Activated CD4-positive, alpha-beta T cell treated with anti-CD3 and anti-CD28 coated beads, Interleukin-10, Interleukin-2, amounts not matched to agents 100 ng/mL and 50 ng/mL, durations not matched to agents 16 hours and 8 hours (primary cell): ENCODE measurements around the gene NFKB1.
"Not testable (repeated sequence)": the region's sequence is repeated elsewhere in the genome, so short reads cannot be mapped to it uniquely, and the experiment has no call there.

Experiments
- DNase-seq: peaks from one replicate; pipeline ENCODE4 v3.0.0-alpha.2; 2020

NFKB1 gene

DNA sequence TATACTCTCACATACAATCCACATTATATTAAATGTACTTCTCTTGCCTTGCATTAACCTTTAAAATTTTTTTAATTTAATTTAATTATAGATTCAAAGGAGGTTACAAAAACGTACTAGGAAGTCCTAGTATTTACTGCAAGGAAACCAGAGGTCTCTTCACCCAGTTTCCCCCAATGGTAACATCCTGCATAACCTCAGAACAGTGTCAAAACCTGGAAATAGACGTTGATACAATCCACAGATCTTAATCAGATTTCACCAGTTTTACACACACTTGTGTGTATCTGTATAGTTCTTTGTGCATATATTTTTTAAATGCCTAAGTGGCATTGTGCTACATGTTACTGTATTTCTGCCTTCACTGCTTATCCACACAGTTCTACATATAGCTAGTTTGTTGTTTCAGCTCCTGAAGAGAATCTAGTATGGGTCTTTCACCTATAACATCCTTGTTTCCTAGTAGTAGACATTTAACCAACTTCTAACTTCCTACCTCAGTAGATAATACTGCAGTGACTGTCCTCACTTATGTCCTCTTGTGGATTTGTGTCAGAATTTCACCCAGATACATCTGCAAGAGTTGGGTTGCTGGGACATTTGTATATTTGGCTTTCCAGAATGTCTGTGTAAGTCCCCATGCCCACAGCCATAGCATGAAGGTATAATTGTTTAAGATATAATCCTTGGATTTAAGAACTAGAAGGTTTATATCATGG lies 103.2 kb downstream of the NFKB1 start:
- no peak for DNase-seq

DNA sequence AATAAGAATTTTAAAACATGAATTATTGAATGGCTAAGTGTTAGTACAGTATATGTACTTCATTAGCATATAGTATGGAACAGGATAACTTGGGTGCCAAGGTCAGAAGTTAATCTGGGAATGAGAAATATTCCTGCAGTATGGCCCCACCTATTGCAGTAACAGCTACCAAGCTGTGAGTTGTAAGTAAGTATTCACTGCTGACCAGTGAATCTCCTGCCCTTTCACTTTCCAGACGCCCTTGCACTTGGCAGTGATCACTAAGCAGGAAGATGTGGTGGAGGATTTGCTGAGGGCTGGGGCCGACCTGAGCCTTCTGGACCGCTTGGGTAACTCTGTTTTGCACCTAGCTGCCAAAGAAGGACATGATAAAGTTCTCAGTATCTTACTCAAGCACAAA lies 105.1 kb downstream of the NFKB1 start:
- DNase-seq = no peak

DNA sequence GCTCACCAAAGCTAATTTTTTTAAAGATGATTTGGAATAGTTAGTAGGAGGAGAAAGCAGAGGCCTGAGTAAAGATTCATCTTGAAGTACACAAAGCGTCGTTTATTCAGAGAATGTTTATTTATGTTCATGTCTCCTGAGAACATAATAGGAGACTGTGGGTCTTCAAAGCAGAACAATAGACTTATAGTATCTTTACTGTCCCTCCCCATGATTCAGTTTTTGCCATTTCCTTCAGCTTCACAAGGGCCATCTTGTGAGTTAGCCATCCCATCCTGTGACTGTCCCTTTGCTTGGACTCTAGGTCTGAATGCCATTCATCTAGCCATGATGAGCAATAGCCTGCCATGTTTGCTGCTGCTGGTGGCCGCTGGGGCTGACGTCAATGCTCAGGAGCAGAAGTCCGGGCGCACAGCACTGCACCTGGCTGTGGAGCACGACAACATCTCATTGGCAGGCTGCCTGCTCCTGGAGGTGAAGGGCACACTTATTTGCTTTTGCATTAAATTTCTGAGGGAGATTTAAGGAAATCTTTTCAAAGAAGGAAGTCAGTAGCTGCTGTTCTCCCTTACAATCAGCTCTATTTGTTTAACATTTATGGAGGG lies 105.8 kb downstream of the NFKB1 start:
- DNase-seq = no peak

DNA sequence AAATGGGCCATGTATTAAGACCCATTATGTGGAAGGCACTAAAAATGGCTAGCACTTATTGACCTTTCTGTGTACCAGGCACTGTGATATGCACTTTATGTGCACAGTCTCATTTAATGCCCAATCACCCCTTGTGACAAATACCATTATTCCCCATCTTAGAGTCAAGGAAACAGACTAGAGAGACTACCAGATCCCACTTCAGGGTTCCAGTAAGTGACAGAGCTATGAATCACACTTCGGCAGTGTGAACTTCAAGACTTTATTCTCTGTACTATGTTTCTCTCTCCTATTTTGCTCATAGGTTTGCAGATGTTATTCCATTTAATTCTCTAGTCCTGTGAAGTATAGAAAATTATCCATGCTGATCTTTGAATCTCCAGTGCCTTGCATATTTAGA lies 107.0 kb downstream of the NFKB1 start:
- no peak for DNase-seq

DNA sequence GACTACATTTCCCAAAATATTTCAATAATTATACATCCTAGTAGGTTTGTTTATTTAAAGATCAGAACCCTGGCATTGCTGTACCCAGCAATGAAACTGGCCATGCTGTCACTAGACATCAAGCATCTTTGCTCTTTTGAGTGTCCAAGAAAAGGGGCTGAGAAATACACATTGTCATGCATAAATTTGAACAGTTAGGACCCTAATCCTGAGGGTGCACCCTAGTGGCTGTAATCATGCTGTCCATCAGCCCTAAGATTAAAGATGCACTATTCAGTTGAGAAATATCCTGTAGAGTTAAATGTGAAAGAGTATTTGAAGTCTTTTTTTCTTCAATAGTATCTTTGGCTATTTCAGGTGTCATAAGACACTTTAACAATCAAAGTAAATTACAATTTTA lies 108.8 kb downstream of the NFKB1 start:
- no peak for DNase-seq

DNA sequence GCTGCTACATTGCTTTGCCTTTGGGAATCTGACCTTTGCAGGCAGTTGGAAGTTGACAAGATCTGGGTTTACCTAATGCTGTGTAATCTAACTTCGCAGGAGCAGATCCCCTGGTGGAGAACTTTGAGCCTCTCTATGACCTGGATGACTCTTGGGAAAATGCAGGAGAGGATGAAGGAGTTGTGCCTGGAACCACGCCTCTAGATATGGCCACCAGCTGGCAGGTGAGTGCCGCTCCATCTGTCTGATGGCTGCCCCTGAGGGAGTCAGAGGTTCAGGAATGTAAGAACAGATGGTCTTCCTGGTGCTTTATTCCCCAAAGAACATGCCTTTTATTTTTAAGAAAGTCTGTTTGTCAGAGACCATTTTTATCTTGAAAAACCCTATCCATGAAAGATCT lies 109.3 kb downstream of the NFKB1 start:
- DNase-seq = no peak

DNA sequence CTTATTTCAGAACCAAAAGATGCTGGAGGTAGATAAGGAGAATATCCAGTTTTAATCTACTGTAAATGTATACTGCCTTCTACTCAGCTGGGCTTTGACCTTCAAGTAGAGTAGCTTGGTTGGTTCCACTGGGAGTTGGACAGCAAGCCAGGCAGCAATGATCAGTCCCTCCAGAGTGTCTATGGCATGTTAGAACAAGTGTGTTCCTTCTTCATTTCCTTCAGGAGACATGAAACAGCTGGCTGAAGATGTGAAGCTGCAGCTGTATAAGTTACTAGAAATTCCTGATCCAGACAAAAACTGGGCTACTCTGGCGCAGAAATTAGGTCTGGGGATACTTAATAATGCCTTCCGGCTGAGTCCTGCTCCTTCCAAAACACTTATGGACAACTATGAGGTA lies 111.1 kb downstream of the NFKB1 start:
- no peak for DNase-seq

DNA sequence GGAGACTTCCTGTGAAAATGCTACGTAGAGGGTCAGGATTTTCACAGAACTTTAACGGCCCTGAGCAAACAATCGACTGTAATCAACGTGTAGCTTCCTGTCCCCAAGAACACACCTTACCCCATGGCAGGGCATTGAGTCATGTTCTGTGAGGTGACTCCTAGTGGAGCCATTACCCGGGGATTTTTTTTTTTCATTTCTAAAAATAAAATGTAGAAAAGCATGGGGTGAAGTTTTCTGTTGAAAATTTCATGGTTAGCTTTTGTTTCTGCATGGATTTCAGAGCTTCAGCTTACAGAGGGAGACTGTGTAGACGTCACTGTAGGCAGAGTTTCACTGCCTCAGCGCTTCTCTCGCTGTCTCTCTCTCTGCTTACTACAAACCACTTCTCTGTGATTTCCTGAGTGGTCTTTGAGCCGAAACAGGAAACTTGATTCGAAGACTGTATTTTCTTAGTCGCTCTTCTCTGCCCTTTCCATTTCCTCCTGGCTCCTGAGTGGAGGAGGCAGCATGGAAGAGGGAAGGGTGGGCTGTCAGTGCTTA lies 111.7 kb downstream of the NFKB1 start:
- DNase-seq = peak; percentile 63

DNA sequence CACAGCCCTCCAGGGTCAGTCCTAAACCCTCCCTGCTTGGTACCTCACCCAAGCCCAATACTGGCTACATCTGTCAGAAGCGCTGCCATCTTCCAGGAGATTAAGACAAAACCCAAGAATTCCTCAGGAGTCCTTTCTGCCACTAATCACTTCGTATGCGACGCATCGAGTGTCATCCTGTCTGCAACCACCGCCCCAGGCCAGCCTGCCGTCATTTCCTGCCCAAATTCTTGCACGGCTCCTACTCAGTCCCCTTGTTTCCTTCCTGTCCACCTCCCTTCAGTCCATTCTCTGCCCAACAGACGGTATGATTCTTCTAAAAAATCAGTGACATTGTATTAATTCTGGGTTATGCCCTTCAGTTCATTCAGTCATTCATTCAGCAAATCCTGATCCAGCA lies 113.6 kb downstream of the NFKB1 start:
- DNase-seq = peak; percentile 35

DNA sequence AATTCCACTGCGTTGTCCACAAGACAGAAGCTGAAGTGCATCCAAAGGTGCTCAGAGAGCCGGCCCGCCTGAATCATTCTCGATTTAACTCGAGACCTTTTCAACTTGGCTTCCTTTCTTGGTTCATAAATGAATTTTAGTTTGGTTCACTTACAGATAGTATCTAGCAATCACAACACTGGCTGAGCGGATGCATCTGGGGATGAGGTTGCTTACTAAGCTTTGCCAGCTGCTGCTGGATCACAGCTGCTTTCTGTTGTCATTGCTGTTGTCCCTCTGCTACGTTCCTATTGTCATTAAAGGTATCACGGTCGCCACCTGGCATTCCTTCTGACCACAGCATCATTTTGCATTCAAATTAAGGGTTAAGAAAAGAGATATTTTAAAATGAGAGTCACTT lies 115.5 kb downstream of the NFKB1 start:
- DNase-seq = peak; percentile 41

DNA sequence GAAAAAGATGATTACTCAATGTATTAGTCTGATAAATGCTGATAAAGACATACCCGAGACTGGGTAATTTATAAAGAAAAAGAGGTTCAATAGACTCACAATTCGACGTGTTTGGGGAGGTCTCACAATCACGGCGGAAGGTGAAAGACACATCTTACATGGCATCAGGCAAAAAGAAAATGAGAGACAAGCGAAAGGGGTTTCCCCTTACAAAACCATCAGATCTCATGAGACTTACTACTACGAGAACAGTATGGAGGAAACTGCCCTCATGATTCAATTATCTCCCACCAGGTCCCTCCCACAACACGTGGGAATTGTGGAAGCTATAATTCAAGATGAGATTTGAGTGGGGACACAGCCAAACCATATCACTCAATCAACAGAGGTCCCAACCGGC lies 117.9 kb downstream of the NFKB1 start:
- DNase-seq = not testable (repeated sequence)

DNA sequence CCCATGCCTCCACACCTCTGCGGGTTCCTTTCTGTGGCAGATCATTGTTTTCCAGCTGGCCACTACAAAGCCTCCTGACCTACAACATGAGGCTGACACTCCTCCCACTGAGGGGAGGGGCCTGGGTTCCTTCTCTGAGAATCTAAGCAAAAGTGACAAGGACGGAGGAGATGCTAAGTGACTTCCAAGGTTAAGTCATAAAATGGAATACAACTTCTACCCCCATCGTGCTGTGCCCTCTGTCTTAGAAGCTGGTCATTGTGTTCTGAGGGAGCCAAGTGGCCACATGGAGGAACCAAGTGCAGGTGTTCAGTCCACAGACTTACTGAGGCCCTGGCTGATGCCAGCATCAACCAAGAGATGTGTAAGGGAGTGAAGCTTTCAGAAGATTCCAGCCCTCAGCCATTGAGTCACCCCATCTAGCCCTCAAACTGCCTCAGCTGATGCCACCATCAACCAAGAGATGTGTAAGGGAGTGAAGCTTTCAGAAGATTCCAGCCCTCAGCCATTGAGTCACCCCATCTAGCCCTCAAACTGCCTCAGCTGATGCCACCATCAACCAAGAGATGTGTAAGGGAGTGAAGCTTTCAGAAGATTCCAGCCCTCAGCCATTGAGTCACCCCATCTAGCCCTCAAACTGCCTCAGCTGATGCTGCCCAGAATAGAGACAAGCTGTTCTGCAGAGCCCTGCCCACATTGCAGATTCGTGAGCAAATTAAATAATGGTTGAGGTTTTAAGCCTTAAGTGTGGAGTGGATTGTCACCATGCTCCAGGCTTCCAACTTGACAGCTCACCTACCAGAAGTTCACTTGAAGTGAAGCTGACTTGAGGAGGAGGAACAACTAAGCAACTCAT lies 118.8 kb downstream of the NFKB1 start:
- DNase-seq = not testable (repeated sequence)

DNA sequence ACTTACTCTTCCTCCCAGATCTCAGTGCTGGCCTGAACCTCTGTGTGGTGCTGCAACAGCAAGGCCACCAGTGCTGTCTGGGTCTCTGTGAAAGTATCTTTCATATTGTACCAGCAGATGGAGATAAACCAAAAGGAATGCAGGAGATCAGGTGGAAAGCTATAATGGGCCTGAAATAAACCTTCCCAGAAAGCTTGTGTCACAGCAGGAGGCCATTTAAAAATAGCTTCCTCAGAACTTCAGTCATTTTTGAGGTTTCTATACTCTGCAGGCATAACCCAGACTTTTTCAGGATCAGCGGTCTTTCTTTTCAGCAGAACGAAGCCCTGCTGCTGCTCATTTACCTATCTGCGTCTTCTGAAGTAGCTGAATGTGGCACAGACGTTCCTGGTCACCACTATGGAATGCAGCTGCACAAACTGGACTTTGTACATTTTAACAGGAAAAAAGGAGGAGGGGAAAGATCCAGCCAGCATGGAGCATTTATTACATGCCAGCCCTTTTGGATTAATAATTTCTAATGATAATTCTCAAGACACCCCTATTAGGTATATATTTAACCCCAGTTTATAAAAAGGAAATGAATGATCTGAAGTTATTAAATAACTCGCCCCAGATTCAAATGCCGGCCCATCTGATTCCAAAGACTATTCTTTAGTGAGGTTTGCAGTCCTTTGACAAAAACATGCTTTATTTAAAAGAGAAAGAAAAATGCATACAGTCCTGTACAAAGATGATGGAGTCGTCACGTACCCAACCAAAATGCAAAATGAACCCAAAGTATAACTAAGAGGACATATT lies 119.7 kb downstream of the NFKB1 start:
- DNase-seq = peak; percentile 28

DNA sequence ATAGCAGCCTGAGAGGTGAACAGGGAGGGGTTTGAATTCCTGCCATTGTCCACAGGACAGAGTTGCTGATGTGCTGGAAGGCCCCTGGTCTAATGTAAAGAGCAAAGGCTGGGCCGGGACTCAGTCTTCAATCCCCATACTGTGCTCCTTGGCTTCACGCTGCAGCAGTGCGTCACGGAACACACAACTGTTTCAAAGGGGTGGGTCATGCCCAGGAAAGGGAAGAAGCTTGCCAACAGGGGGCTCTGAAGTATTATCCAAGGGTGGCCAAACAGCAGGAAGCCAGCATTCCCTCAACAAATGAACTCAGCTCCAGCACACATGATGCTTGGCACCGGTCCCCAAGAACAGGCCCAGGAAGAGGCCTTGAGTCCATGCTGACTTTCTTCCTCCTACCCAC lies 122.5 kb downstream of the NFKB1 start:
- DNase-seq = no peak

DNA sequence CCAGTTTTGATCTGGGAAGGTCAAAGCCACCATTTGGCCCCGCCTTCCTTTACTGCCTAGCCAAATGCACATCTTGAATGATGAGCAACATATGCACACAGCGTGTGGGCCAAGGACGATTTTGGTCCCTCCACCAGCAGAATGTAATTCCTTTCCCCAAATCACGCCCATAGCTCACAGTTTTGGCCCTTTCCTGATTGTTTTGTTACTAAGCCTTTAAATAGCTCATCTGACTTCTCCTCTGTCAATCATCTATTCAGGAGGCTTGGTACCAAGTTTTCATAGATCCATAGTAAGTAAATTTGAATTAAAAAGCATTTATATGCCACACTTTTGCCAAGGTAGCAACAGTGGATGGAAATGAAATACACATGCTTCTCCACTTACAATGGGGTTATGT lies 123.3 kb downstream of the NFKB1 start:
- no peak for DNase-seq

DNA sequence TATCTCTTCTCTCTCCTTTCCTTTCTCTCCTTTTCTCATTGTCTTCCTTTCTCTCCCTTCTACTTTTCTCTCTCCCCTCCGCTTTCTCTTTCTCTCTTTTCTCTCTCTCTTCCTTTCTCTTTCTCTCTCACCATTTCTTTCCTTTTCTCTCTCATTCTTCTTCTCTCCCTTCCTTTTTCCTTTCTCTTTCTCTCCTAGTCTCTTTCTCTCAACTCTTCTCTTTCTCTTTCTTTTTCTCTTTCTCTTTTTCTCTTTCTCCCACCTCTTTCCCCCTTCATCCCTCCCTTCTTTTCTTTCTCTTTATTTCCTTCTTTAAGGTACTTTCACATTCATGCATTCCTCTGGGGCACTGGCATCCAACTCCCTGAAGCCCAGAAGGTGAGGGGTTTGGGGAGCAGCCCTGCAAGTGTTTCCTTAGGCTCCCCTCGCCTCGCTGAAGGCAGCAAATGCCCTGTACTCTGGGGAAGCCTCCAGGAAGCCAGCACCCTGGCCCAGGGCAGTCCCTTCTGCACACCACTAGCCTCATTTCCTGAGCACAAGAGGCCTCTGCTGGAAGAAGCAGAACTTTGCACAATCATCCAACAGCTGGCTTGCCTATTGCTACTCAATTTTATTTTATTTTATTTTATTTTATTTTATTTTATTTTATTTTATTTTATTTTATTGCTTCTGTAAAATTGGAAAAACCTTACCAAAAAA lies 124.2 kb downstream of the NFKB1 start:
- DNase-seq = peak; percentile 82

DNA sequence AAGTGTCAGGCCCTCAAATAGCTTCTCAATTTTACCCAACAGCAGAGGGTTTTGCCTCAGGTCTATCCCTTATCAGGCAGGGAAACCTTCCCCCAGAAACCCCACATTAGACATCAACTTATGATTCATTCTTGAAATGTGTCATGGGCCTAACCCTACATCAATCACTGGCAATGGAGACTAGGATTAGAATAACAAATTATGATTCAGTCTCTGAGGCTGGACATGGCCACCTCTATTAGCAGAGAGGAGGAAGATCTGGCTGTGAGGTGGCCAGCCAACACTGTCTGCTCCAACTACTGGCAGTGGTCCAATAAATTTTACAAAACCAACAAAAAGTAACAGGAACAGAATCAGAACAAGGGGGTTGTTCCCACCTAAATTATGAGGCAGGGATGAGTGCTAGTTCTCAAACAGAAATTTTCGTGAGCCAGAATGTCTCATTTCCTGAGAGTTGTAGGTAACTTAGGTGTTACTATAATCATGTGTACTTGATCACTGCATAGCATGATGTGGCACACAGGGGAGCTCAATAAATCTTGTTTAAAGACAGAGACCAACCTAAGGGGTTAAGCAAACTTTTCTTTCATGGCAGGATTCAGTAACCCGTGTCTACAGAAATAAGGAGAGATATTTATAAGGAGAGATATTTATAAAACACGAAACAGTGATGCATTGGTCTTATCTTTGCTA lies 126.8 kb downstream of the NFKB1 start:
- DNase-seq = peak; percentile 76

DNA sequence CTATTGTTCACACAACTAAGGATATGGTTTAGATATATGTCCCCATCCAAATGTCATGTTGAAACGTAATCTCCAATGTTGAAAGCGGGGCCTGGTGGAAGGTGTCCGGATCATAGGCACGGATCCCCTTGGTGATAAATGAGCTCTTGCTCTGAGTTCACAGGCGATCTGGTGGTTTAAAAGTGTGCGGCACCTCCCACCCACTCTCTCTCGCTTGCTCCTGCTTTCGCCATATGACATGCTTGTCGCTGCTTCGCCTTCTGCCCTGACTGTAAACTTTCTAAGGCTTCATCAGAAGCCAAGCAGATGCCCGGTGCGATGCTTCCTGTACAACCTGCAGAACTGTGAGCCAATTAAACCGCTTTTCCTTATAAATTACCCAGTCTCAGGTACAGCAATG lies 128.5 kb downstream of the NFKB1 start:
- no peak for DNase-seq

DNA sequence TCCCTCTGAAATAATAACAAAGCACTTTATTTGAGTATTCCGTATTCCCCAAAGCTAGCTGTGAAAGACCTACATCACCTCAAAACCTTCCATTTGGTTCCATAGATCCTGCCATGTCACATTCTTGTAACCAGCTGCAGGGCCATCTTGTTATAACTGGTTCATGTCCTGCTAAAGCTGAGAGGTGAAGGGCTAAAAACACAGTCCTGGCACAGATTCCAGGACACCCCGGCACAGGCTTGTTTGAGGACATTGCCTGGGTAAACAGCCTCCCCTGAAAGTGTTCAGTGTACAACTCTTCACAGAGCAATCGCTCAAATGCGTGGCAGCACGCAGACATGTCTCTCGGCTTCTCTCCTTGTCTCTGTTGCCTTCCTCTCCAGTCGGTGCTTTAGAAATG lies 130.5 kb downstream of the NFKB1 start:
- DNase-seq = no peak

DNA sequence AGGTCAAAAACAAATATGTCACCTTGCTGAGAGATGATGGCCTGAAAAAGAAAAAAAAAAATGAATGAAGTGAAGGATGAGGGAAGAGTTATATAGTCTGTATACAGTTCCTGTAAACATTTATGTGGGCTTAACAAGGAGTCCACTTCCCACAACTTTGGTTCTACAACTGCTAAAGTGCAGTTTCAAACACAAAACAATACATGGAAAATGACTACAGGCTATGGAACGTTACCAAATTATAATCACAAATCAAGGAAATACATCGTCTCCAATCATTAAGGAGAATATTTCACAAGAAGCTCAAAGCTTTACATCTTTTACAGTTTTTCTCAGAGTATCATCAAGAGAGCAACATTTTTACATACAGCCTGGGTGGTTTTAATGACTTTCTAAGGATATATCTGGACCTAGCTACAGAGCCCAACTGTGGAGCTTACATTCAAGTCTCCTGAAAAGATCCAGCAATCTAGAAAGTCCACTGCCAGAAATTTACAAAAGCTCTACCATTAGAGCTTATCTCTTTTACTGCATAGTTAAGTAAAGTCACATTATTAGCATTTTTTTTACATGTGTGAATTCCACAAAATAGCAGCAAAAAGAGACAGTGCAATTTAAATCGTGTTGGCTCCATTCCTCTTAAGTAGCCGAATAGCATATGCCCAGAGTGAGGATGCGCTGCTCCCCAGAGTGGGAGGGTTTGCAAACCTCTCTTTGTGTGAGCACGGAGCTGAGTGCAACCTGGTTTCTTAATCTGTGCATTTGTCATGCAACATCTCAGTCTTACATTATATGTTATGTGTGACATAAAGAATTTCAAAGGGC lies 131.3 kb downstream of the NFKB1 start:
- no peak for DNase-seq

DNA sequence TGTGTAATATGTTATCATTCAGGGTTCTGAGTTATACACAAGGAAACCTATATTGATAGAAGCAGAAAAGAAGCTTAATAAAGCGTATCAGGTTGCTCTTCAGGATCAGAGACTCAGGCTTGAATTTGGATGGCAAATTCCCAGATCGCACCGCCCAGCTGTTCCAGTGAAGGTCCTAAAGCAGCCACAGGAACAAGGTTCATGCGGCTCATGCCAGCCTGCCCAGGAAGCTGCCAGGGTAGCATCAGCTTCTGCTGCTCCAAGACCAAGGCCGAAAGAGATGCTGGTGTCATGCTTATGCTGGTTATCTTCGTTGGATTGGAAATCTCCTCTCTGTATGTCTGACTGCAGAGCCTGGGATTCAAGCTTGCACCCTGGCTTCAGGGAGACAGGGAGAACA lies 131.9 kb downstream of the NFKB1 start:
- no peak for DNase-seq
